Astrocyte of the spinal cord (primary cell): ENCODE measurements around the gene AP3S1.
"Not testable (repeated sequence)": the region's sequence is repeated elsewhere in the genome, so short reads cannot be mapped to it uniquely, and the experiment has no call there.

Source experiments
- DNase-seq: peaks from one replicate; pipeline ENCODE4 v3.0.0; 2011; ENCODE audit warnings: low read depth, low spot score
- H3K4me3 ChIP-seq: 2 replicates; pipeline ENCODE4 v1.5.1; 2011; ENCODE audit warnings: low read depth, mild to moderate bottlenecking, low read length, moderate library complexity
- in situ Hi-C: cut with HindIII; loops from 2 replicates; pipeline ENCODE4 v1.10.0; 2017; ENCODE audit warnings: low sequenced_read_pairs
- TF ChIP-seq, protein P1 (sequence below): IDR thresholded peaks from 2 replicates; pipeline ENCODE4 v1.5.1; 2012; ENCODE audit warnings: low read depth, mild to moderate bottlenecking, low read length, inconsistent platforms

AP3S1 gene

DNA sequence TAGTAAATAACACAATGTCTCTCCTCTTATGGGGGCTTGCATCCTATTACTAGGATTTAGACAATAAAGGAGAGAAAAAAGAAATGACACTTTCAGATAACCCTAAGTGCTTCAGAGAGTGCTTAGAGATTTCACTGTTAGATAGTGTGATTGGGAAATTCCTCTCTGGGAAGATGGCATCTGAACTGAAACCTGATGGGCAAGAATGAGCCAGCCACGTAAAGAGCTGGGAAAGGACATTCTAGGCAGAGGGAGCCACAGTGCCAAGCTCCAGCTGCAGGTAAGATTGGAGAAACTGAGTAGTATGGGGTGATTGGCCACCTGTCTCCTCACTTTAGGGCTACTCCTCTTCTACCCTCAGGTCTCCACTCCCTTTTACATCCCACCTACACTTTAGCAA, 39.8 kb upstream of the AP3S1 start:
- TF ChIP-seq, protein P1, sequence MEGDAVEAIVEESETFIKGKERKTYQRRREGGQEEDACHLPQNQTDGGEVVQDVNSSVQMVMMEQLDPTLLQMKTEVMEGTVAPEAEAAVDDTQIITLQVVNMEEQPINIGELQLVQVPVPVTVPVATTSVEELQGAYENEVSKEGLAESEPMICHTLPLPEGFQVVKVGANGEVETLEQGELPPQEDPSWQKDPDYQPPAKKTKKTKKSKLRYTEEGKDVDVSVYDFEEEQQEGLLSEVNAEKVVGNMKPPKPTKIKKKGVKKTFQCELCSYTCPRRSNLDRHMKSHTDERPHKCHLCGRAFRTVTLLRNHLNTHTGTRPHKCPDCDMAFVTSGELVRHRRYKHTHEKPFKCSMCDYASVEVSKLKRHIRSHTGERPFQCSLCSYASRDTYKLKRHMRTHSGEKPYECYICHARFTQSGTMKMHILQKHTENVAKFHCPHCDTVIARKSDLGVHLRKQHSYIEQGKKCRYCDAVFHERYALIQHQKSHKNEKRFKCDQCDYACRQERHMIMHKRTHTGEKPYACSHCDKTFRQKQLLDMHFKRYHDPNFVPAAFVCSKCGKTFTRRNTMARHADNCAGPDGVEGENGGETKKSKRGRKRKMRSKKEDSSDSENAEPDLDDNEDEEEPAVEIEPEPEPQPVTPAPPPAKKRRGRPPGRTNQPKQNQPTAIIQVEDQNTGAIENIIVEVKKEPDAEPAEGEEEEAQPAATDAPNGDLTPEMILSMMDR, result no peak
- in situ Hi-C loops, result no loop called here
- H3K4me3 ChIP-seq, result no peak overlapping the region
- DNase-seq, result no peak

DNA sequence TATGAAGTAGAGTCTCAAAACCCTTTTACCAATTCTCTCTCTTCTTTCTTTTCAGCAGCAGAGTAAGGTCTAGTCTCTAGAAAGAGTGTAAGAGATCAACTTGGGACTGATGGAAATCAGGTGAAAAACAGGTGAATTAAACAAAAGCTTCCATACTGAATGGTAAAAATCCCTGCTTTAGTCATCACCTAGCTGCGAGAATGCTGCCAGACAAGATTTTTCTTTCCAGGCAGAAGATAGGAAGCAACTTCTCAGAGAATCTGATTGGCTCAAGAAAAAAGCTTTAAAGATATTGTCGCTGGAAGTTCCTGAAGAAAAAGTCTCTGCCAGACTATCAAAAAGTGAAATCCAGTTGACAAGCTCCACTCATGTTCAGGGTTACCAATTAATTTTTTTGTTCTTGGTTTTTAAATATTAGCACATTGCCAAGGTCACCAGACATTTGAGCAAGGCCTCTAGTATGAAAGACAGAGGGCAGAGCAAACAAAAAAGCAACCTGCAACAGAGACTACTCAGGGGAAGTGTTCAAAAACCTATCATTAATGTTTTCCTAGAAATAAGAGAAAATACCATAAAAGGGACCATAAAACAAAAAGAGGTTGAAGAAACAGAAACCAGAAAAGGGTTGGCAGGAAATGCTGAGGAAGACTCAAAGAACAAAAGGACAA, 34.6 kb upstream of the AP3S1 start:
- in situ Hi-C loops, result no loop called here
- TF ChIP-seq, protein P1, result no peak
- no peak overlapping the region for H3K4me3 ChIP-seq
- DNase-seq, result no peak

DNA sequence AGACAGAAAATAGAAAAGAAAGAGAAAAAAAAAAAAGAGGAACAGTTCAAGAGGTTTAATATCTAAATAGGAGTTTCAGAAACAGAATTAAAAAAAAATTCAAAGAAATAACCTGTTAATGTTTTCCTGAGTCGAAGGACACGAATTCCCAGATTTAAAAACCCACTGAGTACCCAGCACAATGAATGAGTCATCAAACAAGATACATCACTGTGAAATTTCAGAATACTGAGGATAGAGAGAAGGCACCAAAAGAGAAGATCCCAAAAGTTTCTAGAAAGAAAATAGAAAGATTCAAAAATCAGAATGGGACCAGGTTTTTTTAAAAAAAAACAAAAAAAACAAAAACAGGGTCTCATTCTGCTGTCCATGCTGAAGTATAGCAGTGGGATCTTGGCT, 34.1 kb upstream of the AP3S1 start:
- no peak overlapping the region for H3K4me3 ChIP-seq
- TF ChIP-seq, protein P1, result no peak
- in situ Hi-C loops, result no loop called here
- DNase-seq, result no peak

DNA sequence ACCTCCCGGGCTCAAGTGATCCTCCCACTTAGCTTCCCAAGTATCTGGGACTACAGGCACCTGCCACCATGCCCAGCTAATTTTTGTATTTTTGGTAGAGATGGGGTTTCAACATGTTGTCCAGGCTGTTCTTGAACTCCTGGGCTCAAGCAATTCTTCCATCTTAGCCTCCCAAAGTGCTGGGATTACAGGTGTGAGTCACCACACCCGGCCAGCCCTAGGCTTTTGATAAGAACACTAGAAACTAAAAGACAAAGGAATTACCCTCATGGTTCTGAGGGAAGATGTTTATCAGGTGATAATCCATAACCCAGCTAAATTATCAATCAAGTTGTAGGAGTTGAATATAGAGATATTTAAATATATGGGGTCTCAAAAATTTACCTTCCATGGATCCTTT, 33.7 kb upstream of the AP3S1 start:
- DNase-seq, H3K4me3 ChIP-seq, in situ Hi-C loops: not testable (repeated sequence)

DNA sequence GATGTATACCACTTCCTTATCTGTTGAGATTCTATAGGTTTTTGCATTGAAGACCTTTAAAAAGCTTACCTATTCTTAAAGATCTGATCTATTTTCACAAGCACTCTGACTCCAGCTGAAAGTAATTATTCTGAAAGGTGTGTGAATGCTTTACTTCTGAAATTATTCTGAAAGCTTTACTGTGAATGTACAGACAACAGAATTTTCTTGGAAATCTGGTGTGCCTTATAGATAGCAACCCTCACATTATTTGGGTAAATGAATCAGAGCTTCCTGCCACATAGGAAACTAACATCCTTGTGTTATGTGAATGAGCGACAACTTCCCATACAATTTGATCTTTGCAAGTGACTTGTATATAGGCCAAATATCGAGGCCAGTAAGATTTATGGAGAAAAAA, 31.8 kb upstream of the AP3S1 start:
- DNase-seq, result no peak
- in situ Hi-C loops, result no loop called here
- TF ChIP-seq, protein P1, result no peak
- no peak overlapping the region for H3K4me3 ChIP-seq

DNA sequence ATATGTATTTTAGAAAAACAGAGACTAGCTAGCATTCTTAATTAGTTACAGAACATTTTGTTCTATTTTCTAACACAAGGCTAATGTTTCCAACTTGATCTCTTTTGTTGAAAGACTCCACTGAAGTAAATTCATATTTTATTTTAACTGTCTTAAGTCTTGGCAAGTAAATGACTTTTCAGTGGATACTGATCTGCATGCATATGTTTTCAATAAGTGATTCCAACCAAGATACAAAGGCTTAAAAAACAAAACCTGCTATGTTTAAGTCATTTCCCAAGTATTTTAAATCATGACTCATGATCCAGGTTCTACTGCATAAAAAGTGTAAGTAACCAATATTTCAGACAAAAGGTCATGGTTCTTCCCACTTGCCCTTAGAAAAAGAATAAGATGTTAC, 31.0 kb upstream of the AP3S1 start:
- peak; percentile 77 for DNase-seq
- TF ChIP-seq, protein P1, result no peak
- in situ Hi-C loops, result no loop called here
- H3K4me3 ChIP-seq, result no peak overlapping the region

DNA sequence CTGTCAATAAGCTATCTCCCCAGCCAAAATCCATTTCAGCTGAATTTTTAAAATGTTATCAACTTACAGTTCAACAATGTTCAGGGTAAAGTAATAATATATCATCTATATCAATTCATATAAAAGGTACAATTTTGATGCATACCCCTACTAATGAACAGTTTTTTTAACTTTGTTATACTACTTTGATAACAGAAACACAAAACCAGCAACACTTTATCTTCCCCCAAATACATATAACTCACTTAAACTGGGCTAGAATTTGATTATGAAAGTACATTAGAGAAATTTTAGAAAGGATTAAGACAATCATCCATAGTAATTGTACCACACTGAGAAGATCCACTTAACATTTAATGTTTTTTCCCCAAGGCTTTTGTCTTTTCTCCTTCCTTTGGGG, 30.3 kb upstream of the AP3S1 start:
- TF ChIP-seq, protein P1, result no peak
- DNase-seq, result no peak
- in situ Hi-C loops, result no loop called here
- H3K4me3 ChIP-seq, result no peak overlapping the region
